Lung (tissue), 12 donors: ENCODE results near the gene STX10. TPM values are rescaled to one million over a fixed set of nuclear protein-coding genes. Genes with fewer than 3 reads are reported as not detected.
A peak's percentile ranks its signal among the peaks of the same experiment; 100 is the strongest.

Experiments used
- ATAC-seq: fragments of 200-7000 bp; cut with Tn5 transposase; one replicate; pipeline ENCODE4 v1.9.1; 2020; ENCODE audit warnings: moderate number of reproducible peaks; ENCODE audit not compliant: insufficient read depth, low FRiP score
- DNase-seq, 3 donors: peaks; one replicate each; pipeline ENCODE4 v3.0.0-alpha.2; 2013 to 2017
- H3K27ac ChIP-seq, 2 donors: one replicate each; pipeline ENCODE4 v1.5.1; 2013; ENCODE audit warnings: mild to moderate bottlenecking in 2 of 2, moderate library complexity in 2 of 2, control low read depth in 1 of 2, inconsistent platforms in 1 of 2, low read depth in 1 of 2, low read length in 1 of 2
- H3K27me3 ChIP-seq, 3 donors: one replicate each; pipeline ENCODE4 v1.5.1; 2013; ENCODE audit warnings: low read length in 2 of 3; ENCODE audit not compliant: control insufficient read depth in 3 of 3, insufficient read depth in 3 of 3
- H3K36me3 ChIP-seq, 4 donors: one replicate each; pipeline ENCODE4 v1.5.1; 2013; ENCODE audit warnings: low read length in 4 of 4, mild to moderate bottlenecking in 1 of 4, moderate library complexity in 1 of 4; ENCODE audit not compliant: control insufficient read depth in 4 of 4, insufficient read depth in 4 of 4
- H3K4me1 ChIP-seq, 5 donors: one replicate each; pipeline ENCODE4 v1.5.1; 2013; ENCODE audit warnings: low read length in 5 of 5, mild to moderate bottlenecking in 2 of 5, moderate library complexity in 1 of 5; ENCODE audit not compliant: control insufficient read depth in 5 of 5, insufficient read depth in 5 of 5
- H3K4me3 ChIP-seq: one replicate; pipeline ENCODE4 v1.5.1; 2013; ENCODE audit warnings: mild to moderate bottlenecking, control low read depth, moderate library complexity
- H3K9ac ChIP-seq, 2 donors: one replicate each; pipeline ENCODE4 v1.5.1; 2013; ENCODE audit warnings: low read length in 2 of 2, control low read depth in 1 of 2; ENCODE audit not compliant: insufficient read depth in 1 of 2
- H3K9me3 ChIP-seq, 4 donors: one replicate each; pipeline ENCODE4 v1.5.1; 2013; ENCODE audit warnings: low read length in 3 of 4, mild to moderate bottlenecking in 1 of 4, moderate library complexity in 1 of 4; ENCODE audit not compliant: control insufficient read depth in 4 of 4, insufficient read depth in 3 of 4
- CTCF ChIP-seq: IDR thresholded peaks from 2 replicates; pipeline ENCODE4 v1.5.1; 2012; ENCODE audit warnings: mild to moderate bottlenecking; ENCODE audit errors: control extremely low read depth, extremely low read depth
- WGBS, 2 donors: extraction: QIAGEN DNeasy Blood & Tissue Kit; methylation state at CpG; one replicate each; pipeline ENCODE4 v1.1.7; 2013; 5-methylcytosine and 5-hydroxymethylcytosine counted together
- polyA plus RNA-seq, 2 donors: library from polyadenylated mRNA; stranded (reverse); fragments of 200-250 nt; gene quantifications; one replicate each; pipeline ENCODE4 v1.2.1, GENCODE V29; 2013
- total RNA-seq, 2 donors: library from RNA; depleted of rRNA in 1 of 2; stranded (reverse); fragments of >200 nt in 1 of 2; gene quantifications; one replicate each; pipeline ENCODE4 v1.2.1, GENCODE V29; 2014 to 2021
- donor health status: control.
- donor health status: control.
- donor health status: Bipolar disorder and iron deficiency.
- donor health status: healthy.
- donor health status: DM: yes; HTN: yes; CAD: no.

STX10 gene
- total and polyA plus RNA-seq, 4 donors: 45.8 to 136 (median 111) TPM

GRCh38 chr19:13110099-13110610 is 40.0 kb downstream of the STX10 start:
- no peak overlapping the region for H3K27ac ChIP-seq
- H3K4me3 ChIP-seq: no peak overlapping the region
- H3K36me3 ChIP-seq: peaks cover 0 to 28% (median 6%) of the 10 kb centered on the region in 4 donors
- TF ChIP-seq CTCF: no peak
- no peak for ATAC-seq
- DNase-seq: no peak
- H3K27me3 ChIP-seq: no peaks in the 10 kb centered on the region
- no peaks in the 10 kb centered on the region for H3K4me1 ChIP-seq
- WGBS, 2 donors: 93 to 97% methylated on average over 15 of the region's 15 CpGs
- H3K9me3 ChIP-seq: no peaks in the 10 kb centered on the region
- H3K9ac ChIP-seq: no peak overlapping the region

- H3K27me3 ChIP-seq: no peaks in the 10 kb centered on the region
- WGBS, 2 donors: 94 to 96% methylated on average over 26 to 30 of the region's 30 CpGs
- DNase-seq: no peak
- no peak overlapping the region for H3K4me3 ChIP-seq
- peak overlapping the region in 1 of 2 donors; percentile 32 for H3K27ac ChIP-seq
- H3K36me3 ChIP-seq: peaks cover 0 to 29% (median 6%) of the 10 kb centered on the region in 4 donors
- ATAC-seq: no peak
- H3K9me3 ChIP-seq: no peaks in the 10 kb centered on the region
- H3K9ac ChIP-seq: no peak overlapping the region
- TF ChIP-seq CTCF: no peak
- no peaks in the 10 kb centered on the region for H3K4me1 ChIP-seq
These were observed 40.6 kb downstream of the STX10 start for GRCh38 chr19:13109361-13110098.

GRCh38 chr19:13104848-13105711 is 45.1 kb downstream of the STX10 start:
- H3K27ac ChIP-seq: peak overlapping the region; percentile 5 to 91
- peak overlapping the region; percentile 2 for H3K4me3 ChIP-seq
- no peaks in the 10 kb centered on the region for H3K27me3 ChIP-seq
- no peak for ATAC-seq
- H3K36me3 ChIP-seq: peaks cover 0 to 26% (median 3%) of the 10 kb centered on the region in 4 donors
- no peak for TF ChIP-seq CTCF
- WGBS, 2 donors: 32 to 46% methylated on average over 26 to 29 of the region's 29 CpGs
- DNase-seq: no peak
- no peak overlapping the region for H3K9ac ChIP-seq
- H3K4me1 ChIP-seq: peaks cover 0 to 17% (median 0%) of the 10 kb centered on the region in 5 donors
- no peaks in the 10 kb centered on the region for H3K9me3 ChIP-seq
